ENCODE measurements around the gene CAMTA1. TPM values are rescaled to one million over a fixed set of nuclear protein-coding genes. Genes with fewer than 3 reads are reported as not detected.

CAMTA1 gene
- total RNA-seq, 1 donor from 2014 or later, result 99.0 TPM

DNA sequence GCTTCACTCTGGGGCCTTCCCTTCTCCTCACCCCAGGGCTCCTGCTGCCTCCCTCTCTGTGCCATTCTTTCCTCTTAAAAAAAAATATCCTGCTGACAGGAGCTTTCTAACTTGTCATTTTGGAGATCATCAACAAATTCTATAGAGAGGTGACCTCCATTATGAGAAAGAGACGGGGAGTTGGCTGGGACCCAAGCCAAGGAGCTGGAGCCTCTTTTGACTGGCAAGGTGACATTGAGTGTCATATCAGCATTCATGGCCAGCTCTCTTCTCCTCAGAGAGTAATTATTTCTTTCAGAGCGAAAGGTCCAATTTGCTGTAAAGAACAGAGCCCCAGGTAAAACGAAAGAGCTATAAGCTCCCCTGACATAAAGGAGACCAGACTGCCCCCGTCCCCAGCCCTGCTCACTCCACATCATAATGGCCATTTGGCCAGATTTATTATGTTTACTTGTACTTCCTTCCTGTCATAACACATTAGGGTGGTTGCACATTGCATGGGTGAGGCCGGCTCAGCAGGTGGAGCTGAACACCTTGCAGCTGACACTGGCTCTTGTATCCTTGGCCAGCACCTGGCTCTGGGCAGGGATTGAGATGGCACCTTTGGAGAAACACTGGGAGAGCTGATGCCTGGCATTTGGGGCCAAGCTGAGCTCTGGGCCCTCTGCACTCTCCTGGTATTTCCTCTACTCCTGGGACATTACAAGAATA lies 581.9 kb downstream of the CAMTA1 start:
- no peak for DNase-seq (ENCODE audit: low spot score, unreplicated experiment)
- H3K4me1 Mint-ChIP-seq (ENCODE audit: low read depth), result no peaks in the 10 kb centered on the region
- H3K36me3 Mint-ChIP-seq (ENCODE audit: insufficient read depth), result no peaks in the 10 kb centered on the region
- TF ChIP-seq, protein P1, sequence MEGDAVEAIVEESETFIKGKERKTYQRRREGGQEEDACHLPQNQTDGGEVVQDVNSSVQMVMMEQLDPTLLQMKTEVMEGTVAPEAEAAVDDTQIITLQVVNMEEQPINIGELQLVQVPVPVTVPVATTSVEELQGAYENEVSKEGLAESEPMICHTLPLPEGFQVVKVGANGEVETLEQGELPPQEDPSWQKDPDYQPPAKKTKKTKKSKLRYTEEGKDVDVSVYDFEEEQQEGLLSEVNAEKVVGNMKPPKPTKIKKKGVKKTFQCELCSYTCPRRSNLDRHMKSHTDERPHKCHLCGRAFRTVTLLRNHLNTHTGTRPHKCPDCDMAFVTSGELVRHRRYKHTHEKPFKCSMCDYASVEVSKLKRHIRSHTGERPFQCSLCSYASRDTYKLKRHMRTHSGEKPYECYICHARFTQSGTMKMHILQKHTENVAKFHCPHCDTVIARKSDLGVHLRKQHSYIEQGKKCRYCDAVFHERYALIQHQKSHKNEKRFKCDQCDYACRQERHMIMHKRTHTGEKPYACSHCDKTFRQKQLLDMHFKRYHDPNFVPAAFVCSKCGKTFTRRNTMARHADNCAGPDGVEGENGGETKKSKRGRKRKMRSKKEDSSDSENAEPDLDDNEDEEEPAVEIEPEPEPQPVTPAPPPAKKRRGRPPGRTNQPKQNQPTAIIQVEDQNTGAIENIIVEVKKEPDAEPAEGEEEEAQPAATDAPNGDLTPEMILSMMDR (IDR thresholded peaks at IDR 0.05; ENCODE audit: unreplicated experiment), result no peak
- H3K27ac Mint-ChIP-seq, result no peak overlapping the region
- H3K9me3 Mint-ChIP-seq (ENCODE audit: low read depth), result no peaks in the 10 kb centered on the region
- no peak overlapping the region for H3K4me3 Mint-ChIP-seq (ENCODE audit: low read depth)
- peaks cover 4% of the 10 kb centered on the region for H3K27me3 Mint-ChIP-seq

DNA sequence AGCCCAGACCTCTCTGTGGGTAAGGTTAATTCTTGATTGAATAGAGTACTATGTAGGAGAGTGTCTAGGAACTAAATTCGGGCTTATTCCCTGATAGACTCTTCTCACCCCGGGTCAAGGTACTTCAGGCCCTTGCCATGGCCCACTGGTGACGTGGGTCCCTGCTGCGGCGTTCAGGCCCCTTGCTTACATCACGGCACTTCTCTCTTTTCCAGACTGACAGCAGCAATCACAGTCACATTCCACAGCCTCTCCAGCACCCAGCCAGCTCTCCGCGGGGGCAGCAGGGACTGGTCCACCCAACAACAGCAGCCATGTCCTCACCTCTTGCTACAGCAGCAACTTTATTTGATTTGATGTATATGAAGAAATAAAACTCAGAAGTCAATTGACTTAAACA lies 584.6 kb downstream of the CAMTA1 start:
- Mint-ChIP-seq H3K9me3 (ENCODE audit: low read depth) (no peaks in the 10 kb centered on the region), H3K27me3 (peaks cover 3% of the 10 kb centered on the region), H3K36me3 (ENCODE audit: insufficient read depth) (no peaks in the 10 kb centered on the region), H3K4me1 (ENCODE audit: low read depth) (no peaks in the 10 kb centered on the region), H3K27ac (no peak overlapping the region), H3K4me3 (ENCODE audit: low read depth) (no peak overlapping the region)
- TF ChIP-seq, protein P1 (IDR thresholded peaks at IDR 0.05; ENCODE audit: unreplicated experiment), result no peak
- no peak for DNase-seq (ENCODE audit: low spot score, unreplicated experiment)

DNA sequence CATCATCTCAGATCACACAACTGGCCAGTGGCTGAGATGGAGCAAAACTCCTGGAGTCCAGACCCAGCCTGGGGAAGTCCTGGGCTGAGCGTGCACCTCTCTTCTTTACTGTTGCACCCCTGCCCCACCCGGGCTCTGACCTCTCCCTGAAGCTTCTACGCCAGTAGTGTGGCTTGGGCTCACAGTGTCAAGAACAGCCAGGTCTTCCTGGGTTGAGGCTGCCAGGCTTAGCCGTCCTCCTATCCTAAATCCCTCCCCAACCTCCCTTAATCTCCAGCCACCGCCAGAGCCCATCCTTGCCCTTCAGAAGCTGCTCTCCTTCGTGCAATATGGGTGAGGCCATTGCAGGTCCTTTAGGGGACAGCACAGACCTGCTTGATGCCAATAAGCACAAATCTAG lies 586.7 kb downstream of the CAMTA1 start:
- H3K9me3 Mint-ChIP-seq (ENCODE audit: low read depth), result no peaks in the 10 kb centered on the region
- H3K27ac Mint-ChIP-seq, result no peak overlapping the region
- DNase-seq (ENCODE audit: low spot score, unreplicated experiment), result no peak
- no peak overlapping the region for H3K4me3 Mint-ChIP-seq (ENCODE audit: low read depth)
- TF ChIP-seq, protein P1 (IDR thresholded peaks at IDR 0.05; ENCODE audit: unreplicated experiment), result no peak
- H3K4me1 Mint-ChIP-seq (ENCODE audit: low read depth), result no peaks in the 10 kb centered on the region
- peaks cover 3% of the 10 kb centered on the region for H3K27me3 Mint-ChIP-seq
- H3K36me3 Mint-ChIP-seq (ENCODE audit: insufficient read depth), result no peaks in the 10 kb centered on the region

DNA sequence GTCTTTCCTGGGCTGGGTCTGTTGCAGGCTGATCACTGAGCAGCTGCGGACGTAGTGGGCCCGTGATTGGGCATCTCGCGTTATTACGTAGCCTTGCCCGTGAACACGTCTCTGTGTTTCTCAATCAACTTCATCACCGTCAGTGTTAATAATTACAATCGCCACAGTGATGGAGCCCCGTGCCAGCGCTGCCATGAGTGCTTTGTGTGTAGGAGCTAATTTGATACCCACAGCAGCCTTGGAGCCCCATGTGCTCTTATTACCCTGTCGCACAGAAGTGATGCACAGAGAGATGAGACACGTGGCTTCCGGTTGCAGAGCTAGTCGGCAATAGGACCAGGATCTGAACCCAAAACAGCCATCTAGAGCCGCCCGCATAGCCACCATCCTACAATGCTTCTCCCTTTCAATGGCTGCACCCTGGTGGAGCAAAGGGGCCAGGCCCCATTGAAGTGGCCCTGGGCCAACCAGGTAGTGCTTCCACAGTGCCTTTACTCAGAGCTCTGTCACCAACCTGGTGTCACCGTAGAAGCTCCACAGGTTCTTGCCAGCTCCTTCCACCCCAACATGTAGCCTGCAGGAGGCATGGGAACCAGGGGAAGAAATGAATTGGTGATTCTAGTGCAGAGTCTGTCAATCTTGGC lies 587.3 kb downstream of the CAMTA1 start:
- Mint-ChIP-seq H3K36me3 (ENCODE audit: insufficient read depth) (no peaks in the 10 kb centered on the region), H3K27ac (no peak overlapping the region), H3K4me1 (ENCODE audit: low read depth) (no peaks in the 10 kb centered on the region), H3K27me3 (peaks cover 7% of the 10 kb centered on the region), H3K9me3 (ENCODE audit: low read depth) (no peaks in the 10 kb centered on the region), H3K4me3 (ENCODE audit: low read depth) (no peak overlapping the region)
- TF ChIP-seq, protein P1 (IDR thresholded peaks at IDR 0.05; ENCODE audit: unreplicated experiment), result no peak
- no peak for DNase-seq (ENCODE audit: low spot score, unreplicated experiment)

DNA sequence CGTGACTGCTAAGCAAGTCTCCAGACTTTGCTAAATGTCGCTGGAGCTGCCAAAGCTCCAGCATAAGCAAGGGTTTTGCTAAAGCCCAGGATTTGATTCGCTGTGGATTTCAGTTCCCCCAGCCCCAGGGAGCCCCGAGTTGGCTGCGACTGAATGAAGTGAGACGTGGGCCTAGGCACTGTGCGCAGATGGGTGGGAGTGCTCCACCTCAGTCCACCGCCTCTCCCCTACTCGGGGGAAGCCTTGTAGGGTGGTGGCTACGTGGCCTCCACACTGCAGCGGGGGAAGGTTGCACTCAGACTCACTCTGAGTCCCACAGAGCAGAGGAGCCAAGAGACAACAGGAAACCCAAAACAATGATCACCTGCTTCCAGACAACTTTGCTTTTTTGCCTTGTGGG lies 588.0 kb downstream of the CAMTA1 start:
- Mint-ChIP-seq H3K4me1 (ENCODE audit: low read depth) (no peaks in the 10 kb centered on the region), H3K27me3 (peaks cover 10% of the 10 kb centered on the region), H3K27ac (no peak overlapping the region), H3K4me3 (ENCODE audit: low read depth) (no peak overlapping the region), H3K36me3 (ENCODE audit: insufficient read depth) (no peaks in the 10 kb centered on the region), H3K9me3 (ENCODE audit: low read depth) (no peaks in the 10 kb centered on the region)
- DNase-seq (ENCODE audit: low spot score, unreplicated experiment), result no peak
- TF ChIP-seq, protein P1 (IDR thresholded peaks at IDR 0.05; ENCODE audit: unreplicated experiment), result no peak

All from progenitor cell of endocrine pancreas (in vitro differentiated cells).